ENCODE results near the gene HDAC5. TPM values are rescaled to one million over a fixed set of nuclear protein-coding genes. Genes with fewer than 3 reads are reported as not detected.

The HDAC5 gene
- polyA plus RNA-seq, 1 donor from 2014 or later = 49.5 TPM

- Mint-ChIP-seq H3K36me3 (peaks cover 1% of the 10 kb centered on the region), H3K4me3 (peak overlapping the region in 1 of 4 donors; percentile 45), H3K27ac (peak overlapping the region in 1 of 3 donors; percentile 45), H3K27me3 (no peaks in the 10 kb centered on the region), H3K4me1 (peaks cover 3 to 8% (median 4%) of the 10 kb centered on the region in 3 donors), H3K9me3 (no peaks in the 10 kb centered on the region)
Observed at GRCh38 chr17:44076716-44077594, 46.5 kb downstream of the HDAC5 start.

GRCh38 chr17:44075598-44076293, 47.7 kb downstream of the HDAC5 start:
- no peaks in the 10 kb centered on the region for H3K27me3 Mint-ChIP-seq
- peak overlapping the region in 2 of 3 donors; percentile 13 to 89 for H3K27ac Mint-ChIP-seq
- H3K36me3 Mint-ChIP-seq = peaks cover 1% of the 10 kb centered on the region
- no peaks in the 10 kb centered on the region for H3K9me3 Mint-ChIP-seq
- peaks cover 11 to 17% (median 14%) of the 10 kb centered on the region in 3 donors for H3K4me1 Mint-ChIP-seq
- peak overlapping the region in 1 of 4 donors; percentile 45 for H3K4me3 Mint-ChIP-seq

DNA sequence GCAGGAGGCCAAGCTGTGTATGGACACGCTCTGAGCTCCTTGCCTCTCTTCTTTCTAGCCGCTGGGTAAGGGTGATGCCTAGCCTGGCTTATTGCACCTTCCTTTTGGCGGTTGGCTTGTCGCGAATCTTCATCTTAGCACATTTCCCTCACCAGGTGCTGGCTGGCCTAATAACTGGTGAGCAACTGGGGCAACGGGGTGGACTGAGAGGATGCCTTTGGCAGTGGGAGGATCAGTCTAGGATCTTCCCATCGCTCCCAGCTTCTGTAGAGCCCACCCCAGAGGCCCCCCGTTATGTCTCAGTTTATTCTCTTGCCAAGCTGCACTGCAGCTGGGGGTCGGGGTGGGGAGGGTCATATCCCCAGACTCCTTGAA, 48.5 kb downstream of the HDAC5 start:
- Mint-ChIP-seq H3K36me3 (peaks cover 1% of the 10 kb centered on the region), H3K4me3 (peak overlapping the region in 1 of 4 donors; percentile 25), H3K27me3 (no peaks in the 10 kb centered on the region), H3K9me3 (no peaks in the 10 kb centered on the region), H3K4me1 (peaks cover 17 to 21% (median 17%) of the 10 kb centered on the region in 3 donors), H3K27ac (no peak overlapping the region)

DNA sequence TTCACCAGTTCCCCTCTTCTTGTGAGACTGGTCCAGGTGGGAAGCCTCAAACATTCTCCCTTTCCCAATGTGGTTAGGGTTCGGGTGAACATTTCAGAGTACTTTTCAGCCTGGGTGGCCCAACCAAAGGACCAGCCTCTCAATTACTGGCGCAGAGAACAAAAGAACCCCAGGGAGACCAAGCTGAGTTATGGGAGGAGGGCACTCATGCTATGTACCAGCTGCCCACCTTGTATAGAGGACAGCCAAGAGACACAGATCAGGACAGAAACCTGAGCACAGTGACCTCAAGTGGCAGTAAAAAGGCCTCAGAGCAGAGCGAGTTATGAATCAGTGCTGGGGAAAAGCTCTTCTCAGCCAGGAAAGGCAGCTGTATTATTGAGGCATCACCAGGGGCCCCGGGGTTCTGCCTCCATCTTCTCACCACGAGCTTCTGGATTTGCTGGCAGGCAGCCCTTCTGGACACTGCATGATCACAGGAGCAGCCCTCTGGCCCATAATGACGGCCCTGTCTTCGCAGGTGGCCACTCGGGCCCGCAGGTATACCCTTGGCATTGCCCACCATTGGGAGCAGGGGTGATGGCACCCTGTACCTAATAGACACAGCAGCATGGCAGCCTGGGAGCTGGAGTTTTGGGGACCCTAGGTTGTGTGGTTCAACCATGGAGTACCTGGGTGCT, 49.1 kb downstream of the HDAC5 start:
- Mint-ChIP-seq H3K27me3 (no peaks in the 10 kb centered on the region), H3K4me1 (peaks cover 18 to 22% (median 19%) of the 10 kb centered on the region in 3 donors), H3K27ac (peak overlapping the region in 1 of 3 donors; percentile 39), H3K4me3 (peak overlapping the region in 1 of 4 donors; percentile 43), H3K36me3 (peaks cover 1% of the 10 kb centered on the region), H3K9me3 (no peaks in the 10 kb centered on the region)

DNA sequence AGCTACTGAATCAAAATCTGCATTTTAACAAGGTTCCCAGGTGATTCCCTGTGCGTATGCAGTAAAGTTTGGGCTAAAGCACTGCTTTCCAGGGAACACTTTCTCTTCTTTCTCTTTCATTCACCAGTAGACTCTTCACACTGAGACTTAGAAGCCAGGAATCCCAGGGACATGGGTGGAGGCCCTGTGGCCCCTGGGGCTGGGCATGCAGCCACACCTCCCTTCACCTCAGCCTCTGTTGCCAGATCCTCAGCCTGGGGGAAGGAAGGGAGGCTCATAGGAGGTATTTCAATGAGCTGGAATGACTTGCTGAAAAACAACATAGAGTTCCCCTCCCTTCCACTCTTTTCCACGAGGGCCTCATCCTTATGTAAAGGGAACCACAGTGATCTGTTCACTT, 51.7 kb downstream of the HDAC5 start:
- Mint-ChIP-seq H3K4me3 (peak overlapping the region; percentile 69 to 98 (median 84)), H3K4me1 (peaks cover 19 to 30% (median 23%) of the 10 kb centered on the region in 3 donors), H3K9me3 (no peaks in the 10 kb centered on the region), H3K36me3 (no peaks in the 10 kb centered on the region), H3K27me3 (no peaks in the 10 kb centered on the region), H3K27ac (peak overlapping the region in 2 of 3 donors; percentile 68 to 89)

- H3K4me1 Mint-ChIP-seq = peaks cover 22 to 34% (median 25%) of the 10 kb centered on the region in 3 donors
- H3K27me3 Mint-ChIP-seq = no peaks in the 10 kb centered on the region
- H3K9me3 Mint-ChIP-seq = no peaks in the 10 kb centered on the region
- peak overlapping the region; percentile 89 to 94 (median 92) for H3K27ac Mint-ChIP-seq
- peak overlapping the region; percentile 92 to 98 (median 96) for H3K4me3 Mint-ChIP-seq
- H3K36me3 Mint-ChIP-seq = no peaks in the 10 kb centered on the region
Observed at GRCh38 chr17:44071198-44071520, 52.3 kb downstream of the HDAC5 start.

DNA sequence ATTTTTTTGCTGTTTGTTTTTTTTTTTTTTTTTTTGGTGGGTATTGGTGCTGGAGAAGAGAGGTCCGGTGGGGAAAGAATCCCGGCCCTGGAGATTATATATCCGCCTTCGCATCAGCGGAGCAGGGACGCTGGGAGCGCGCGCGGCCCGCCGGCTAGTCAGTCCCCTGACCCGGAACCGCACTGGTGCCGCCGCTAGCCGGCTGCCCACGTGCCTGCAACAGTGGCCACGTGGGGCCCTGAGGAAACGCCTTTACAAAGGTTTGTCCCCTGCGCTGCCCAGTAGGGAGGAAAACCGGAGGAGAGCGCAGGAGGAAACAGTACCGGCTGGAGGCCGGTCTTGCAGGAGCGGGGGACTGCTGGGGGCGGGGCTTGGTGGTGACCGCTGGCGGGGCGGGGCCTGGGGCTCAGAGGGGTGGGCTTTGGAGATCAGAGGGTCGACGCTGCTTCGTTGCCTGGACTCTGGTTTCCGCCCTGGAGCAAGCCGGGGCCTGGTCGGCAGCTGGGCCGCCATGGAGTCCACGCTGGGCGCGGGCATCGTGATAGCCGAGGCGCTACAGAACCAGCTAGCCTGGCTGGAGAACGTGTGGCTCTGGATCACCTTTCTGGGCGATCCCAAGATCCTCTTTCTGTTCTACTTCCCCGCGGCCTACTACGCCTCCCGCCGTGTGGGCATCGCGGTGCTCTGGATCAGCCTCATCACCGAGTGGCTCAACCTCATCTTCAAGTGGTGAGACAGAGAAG, 52.8 kb downstream of the HDAC5 start, which contains the start of gene G6PC3:
Gene G6PC3 (plus strand): TSS at position 281 of the 743 bp plus-strand sequence. CDS start 231 bp downstream, at position 512.
- Mint-ChIP-seq H3K9me3 (no peaks in the 10 kb centered on the region), H3K4me3 (peak within 1 kb of the TSS; percentile 92 to 98 (median 96)), H3K27me3 (no peaks in the 10 kb centered on the region), H3K36me3 (no peaks in the 10 kb centered on the region), H3K27ac (peak within 1 kb of the TSS; percentile 89 to 94 (median 92)), H3K4me1 (peaks cover 24 to 34% (median 26%) of the 10 kb centered on the region in 3 donors)

DNA sequence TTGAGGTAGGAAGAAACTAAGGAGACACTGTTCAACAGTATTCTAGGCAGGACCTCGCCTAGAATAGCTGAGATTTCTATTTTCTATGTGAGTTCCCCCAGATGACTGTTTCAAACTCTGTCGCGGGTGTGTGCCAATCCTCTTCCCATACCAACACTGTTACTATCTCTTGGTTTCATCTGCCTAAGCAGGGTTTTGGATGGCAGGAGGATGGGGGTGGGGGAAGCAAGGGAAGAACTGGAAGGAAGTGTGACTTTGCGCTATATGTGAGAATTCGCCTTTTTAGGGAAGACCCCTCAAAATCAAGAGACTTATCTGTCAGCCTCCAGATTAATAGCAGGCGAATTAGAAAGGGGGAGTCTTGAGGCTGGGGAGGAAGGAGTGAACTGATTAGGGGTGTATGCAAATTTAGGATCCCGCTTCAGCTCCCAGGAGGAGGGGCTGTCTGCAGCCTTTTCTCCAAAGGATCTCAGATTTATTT, 53.4 kb downstream of the HDAC5 start:
- peaks cover 28 to 34% (median 29%) of the 10 kb centered on the region in 3 donors for H3K4me1 Mint-ChIP-seq
- no peaks in the 10 kb centered on the region for H3K36me3 Mint-ChIP-seq
- H3K9me3 Mint-ChIP-seq = no peaks in the 10 kb centered on the region
- H3K27ac Mint-ChIP-seq = peak overlapping the region; percentile 89 to 94 (median 92)
- H3K4me3 Mint-ChIP-seq = peak overlapping the region; percentile 92 to 98 (median 96)
- H3K27me3 Mint-ChIP-seq = no peaks in the 10 kb centered on the region

DNA sequence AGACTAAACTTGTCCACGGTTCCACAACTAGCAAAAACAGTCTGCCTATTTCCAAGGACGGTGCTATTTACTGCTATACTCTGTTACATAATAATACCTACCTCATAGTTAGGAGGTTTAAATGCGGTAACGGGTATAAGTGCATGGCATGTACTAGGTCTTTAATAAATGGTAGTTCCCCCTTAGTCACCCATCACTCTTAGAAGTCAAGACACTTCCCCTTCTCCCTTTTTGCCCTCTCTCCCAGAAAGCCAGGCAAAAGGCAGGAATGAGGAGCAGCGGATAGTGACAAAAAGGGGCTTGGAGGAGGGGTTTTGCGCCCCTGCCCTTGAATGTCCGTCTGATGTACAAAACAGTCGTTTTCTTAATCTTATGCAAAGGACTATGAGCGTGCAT, 55.9 kb downstream of the HDAC5 start:
- peak overlapping the region in 1 of 3 donors; percentile 67 for H3K27ac Mint-ChIP-seq
- H3K4me3 Mint-ChIP-seq = peak overlapping the region in 3 of 4 donors; percentile 12 to 91 (median 84)
- no peaks in the 10 kb centered on the region for H3K9me3 Mint-ChIP-seq
- no peaks in the 10 kb centered on the region for H3K36me3 Mint-ChIP-seq
- no peaks in the 10 kb centered on the region for H3K27me3 Mint-ChIP-seq
- H3K4me1 Mint-ChIP-seq = peaks cover 28 to 43% (median 33%) of the 10 kb centered on the region in 3 donors

DNA sequence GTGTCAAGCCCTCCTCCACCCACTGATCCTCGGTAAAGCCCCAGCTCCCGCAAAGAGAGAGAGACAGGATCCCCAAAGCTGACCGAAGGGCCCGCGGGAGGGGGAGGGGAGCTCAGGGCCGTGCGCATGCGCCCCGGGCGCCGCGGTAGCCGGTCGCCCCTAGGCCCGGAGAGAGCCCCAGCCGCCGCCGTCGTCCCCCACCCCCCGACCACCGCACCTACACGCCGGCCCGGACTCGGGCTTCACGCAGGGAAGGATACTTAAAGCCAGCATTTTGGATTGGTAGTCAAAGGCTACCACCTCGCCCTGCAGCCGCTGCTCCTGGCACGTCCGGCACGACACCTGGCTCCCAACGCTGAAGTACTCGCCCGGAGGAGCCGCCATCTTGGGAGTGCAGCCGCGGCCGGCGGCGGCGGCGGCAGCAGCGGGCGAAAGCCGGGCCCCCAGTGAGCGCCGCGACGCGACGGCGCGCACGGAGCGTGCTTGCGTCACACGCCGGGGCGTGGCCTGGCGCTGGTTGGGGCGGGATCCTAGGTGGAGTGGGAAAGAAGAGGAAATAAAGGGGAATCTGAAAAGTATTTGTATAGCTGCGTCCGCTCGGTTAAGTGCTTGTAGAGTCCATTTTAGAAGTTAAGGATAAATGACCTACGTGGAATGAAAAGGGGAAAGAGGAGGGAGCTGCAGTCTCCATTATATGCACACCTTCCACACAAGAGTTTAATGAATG, 57.1 kb downstream of the HDAC5 start, which contains the start of gene LSM12:
Gene LSM12 (minus strand): TSS at position 468 of the 727 bp plus-strand sequence. CDS start 84 bp downstream, at position 384.
- H3K27ac Mint-ChIP-seq = peak within 1 kb of the TSS; percentile 67 to 96 (median 93)

DNA sequence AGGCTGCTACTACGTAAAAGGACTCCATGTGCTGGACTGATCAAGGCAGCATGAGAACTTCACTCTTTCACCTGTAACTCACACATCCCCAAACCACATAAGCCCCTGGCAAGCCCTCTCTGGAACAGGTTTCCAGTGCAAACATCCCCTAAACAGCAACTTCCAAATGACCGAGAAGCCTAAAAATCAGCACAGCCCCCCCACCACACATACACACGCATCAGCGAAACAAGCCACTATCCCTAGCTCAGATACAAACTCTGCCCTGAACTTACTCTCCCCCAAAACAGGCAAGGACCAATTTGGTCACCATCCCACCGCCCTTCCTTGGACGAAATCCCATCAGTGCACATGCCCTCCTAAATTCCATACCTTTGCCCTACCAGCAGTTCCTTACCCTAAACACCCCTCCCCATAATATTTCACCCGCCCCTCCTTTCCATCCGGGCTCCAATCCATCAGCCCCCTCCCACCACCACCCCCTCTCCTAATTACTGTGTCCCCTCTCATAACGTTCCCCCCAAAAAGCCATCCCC, 57.7 kb downstream of the HDAC5 start:
- Mint-ChIP-seq H3K36me3 (no peaks in the 10 kb centered on the region), H3K9me3 (no peaks in the 10 kb centered on the region), H3K27ac (peak overlapping the region; percentile 51 to 96 (median 93)), H3K27me3 (no peaks in the 10 kb centered on the region), H3K4me1 (peaks cover 16 to 32% (median 23%) of the 10 kb centered on the region in 3 donors), H3K4me3 (peak overlapping the region; percentile 84 to 93 (median 92))

More for the DNA sequence above, 57.1 kb downstream of the HDAC5 start, which contains the start of gene LSM12:
- no peaks in the 10 kb centered on the region for H3K36me3 Mint-ChIP-seq
- peak within 1 kb of the TSS; percentile 84 to 93 (median 92) for H3K4me3 Mint-ChIP-seq
- no peaks in the 10 kb centered on the region for H3K27me3 Mint-ChIP-seq
- H3K4me1 Mint-ChIP-seq = peaks cover 21 to 37% (median 27%) of the 10 kb centered on the region in 3 donors
- H3K9me3 Mint-ChIP-seq = no peaks in the 10 kb centered on the region

GRCh38 chr17:44063704-44064639, 59.5 kb downstream of the HDAC5 start:
- Mint-ChIP-seq H3K36me3 (peaks cover 3% of the 10 kb centered on the region), H3K4me3 (peak overlapping the region in 2 of 4 donors; percentile 27 to 84), H3K4me1 (peaks cover 14 to 33% (median 26%) of the 10 kb centered on the region in 3 donors), H3K27me3 (no peaks in the 10 kb centered on the region), H3K9me3 (no peaks in the 10 kb centered on the region), H3K27ac (peak overlapping the region; percentile 71 to 83 (median 77))
